Nephron progenitor cell (in vitro differentiated cells): ENCODE measurements around the gene CRYGS.
A peak's percentile ranks its signal among the peaks of the same experiment; 100 is the strongest.
"Not testable (repeated sequence)": the region's sequence is repeated elsewhere in the genome, so short reads cannot be mapped to it uniquely, and the experiment has no call there.

ENCODE experiments used
- DNase-seq: peaks from one replicate; pipeline ENCODE4 v3.0.0; 2021
- H3K27ac Mint-ChIP-seq: 2 replicates; pipeline ENCODE4 v1.8.0; 2021; ENCODE audit warnings: mild to moderate bottlenecking, moderate library complexity, mixed read lengths
- H3K27me3 Mint-ChIP-seq: 2 replicates; pipeline ENCODE4 v1.8.0; 2021; ENCODE audit warnings: mild to moderate bottlenecking, low read depth, mixed read lengths; ENCODE audit not compliant: poor library complexity
- H3K36me3 Mint-ChIP-seq: 2 replicates; pipeline ENCODE4 v1.8.0; 2021; ENCODE audit warnings: low read depth, mixed read lengths
- H3K4me1 Mint-ChIP-seq: 2 replicates; pipeline ENCODE4 v1.8.0; 2021; ENCODE audit warnings: mixed read lengths
- H3K4me3 Mint-ChIP-seq: 2 replicates; pipeline ENCODE4 v1.8.0; 2021; ENCODE audit warnings: mild to moderate bottlenecking, moderate library complexity, mixed read lengths
- H3K9me3 Mint-ChIP-seq: 2 replicates; pipeline ENCODE4 v1.8.0; 2021; ENCODE audit warnings: mild to moderate bottlenecking, moderate library complexity, mixed read lengths
- TF ChIP-seq, protein P1 (sequence below): fragments of 200-600 bp; sonication (generic); IDR thresholded peaks from 2 replicates; pipeline ENCODE4 v1.5.0; 2021; ENCODE audit warnings: antibody characterized with exemption

The CRYGS gene

DNA sequence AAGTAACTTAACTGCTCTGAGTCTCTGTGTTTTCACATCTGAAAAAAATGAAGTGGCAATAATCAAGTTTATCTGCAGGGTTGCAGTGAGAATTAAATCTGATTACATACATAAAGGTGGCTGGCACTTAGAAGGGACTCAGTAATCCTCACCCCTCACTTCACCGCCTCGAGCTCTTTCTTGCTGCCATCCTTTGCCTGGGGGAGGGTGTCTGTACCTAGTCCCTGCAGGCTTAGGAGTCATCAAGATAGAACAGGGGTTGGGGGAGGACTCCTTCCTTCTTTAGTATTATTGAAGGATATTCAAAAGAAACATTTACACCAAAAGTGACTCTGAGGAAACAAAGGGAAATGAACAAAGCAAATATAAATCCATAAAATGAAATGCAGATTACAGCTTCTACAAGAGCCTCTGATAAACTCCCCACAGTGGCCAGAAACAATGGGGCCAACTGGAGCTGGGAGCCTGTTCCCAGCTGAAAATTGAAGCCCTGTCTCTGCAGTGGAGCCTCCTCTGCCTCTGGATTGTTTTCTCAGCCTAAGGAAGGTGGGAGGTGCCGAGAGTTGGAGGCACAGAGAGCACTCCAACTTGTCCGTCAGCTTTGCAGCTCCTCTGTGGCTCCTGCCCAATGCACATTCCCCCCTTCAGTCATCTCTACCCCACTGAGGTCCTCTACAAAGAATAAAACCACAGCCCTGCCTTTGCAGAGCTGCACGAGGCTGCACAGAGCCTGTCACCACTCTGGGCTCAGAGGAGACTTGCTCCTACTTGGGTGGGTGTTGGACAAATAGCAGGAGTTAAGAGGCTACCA lies 41.8 kb downstream of the CRYGS start:
- peaks cover 35% of the 10 kb centered on the region for H3K4me1 Mint-ChIP-seq
- peaks cover 17% of the 10 kb centered on the region for H3K36me3 Mint-ChIP-seq
- peak overlapping the region; percentile 71 for H3K27ac Mint-ChIP-seq
- peaks cover 16% of the 10 kb centered on the region for H3K27me3 Mint-ChIP-seq
- DNase-seq, result no peak
- H3K9me3 Mint-ChIP-seq, result peaks cover 36% of the 10 kb centered on the region
- TF ChIP-seq, protein P1, sequence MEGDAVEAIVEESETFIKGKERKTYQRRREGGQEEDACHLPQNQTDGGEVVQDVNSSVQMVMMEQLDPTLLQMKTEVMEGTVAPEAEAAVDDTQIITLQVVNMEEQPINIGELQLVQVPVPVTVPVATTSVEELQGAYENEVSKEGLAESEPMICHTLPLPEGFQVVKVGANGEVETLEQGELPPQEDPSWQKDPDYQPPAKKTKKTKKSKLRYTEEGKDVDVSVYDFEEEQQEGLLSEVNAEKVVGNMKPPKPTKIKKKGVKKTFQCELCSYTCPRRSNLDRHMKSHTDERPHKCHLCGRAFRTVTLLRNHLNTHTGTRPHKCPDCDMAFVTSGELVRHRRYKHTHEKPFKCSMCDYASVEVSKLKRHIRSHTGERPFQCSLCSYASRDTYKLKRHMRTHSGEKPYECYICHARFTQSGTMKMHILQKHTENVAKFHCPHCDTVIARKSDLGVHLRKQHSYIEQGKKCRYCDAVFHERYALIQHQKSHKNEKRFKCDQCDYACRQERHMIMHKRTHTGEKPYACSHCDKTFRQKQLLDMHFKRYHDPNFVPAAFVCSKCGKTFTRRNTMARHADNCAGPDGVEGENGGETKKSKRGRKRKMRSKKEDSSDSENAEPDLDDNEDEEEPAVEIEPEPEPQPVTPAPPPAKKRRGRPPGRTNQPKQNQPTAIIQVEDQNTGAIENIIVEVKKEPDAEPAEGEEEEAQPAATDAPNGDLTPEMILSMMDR, result no peak
- H3K4me3 Mint-ChIP-seq, result peak overlapping the region; percentile 18

DNA sequence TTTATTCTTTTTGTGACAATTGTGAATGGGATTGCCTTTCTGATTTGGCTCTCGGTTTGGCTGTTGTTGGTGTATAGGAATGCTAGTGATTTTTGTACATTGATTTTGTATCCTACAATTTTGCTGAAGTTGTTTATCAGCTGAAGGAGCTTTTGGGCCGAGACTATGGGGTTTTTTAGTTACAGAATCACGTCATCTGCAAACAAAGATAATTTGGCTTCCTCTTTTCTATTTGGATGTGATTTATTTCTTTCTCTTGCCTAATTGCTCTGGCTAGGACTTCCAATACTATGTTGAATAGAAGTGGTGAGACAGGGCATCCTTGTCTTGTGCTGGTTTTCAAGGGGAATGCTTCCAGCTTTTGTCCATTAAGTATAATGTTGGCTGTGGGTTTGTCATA lies 44.2 kb downstream of the CRYGS start:
- Mint-ChIP-seq H3K36me3 (peaks cover 17% of the 10 kb centered on the region), H3K9me3 (peaks cover 36% of the 10 kb centered on the region), H3K4me1 (peaks cover 42% of the 10 kb centered on the region), H3K27me3 (peaks cover 13% of the 10 kb centered on the region)
- DNase-seq, H3K4me3 Mint-ChIP-seq, H3K27ac Mint-ChIP-seq: not testable (repeated sequence)

DNA sequence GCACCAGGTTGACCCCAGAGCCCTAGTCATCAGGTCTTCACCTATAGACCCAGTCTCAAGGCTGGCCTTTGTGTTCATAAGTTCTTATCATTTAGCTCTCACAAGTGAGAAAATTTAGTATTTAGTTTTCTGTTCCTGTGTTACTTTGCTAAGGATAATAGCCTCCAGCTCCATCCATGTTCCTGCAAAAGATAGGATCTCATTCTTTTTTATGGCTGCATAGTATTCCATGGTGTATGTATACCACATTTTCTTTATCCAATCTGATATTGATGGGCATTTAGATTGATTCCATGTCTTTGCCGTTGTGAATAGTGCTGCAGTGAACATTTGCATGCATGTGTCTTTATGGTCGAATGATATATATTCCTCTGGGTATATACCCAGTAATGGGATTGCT lies 46.2 kb downstream of the CRYGS start:
- peaks cover 17% of the 10 kb centered on the region for H3K36me3 Mint-ChIP-seq
- H3K9me3 Mint-ChIP-seq, result peaks cover 40% of the 10 kb centered on the region
- H3K4me1 Mint-ChIP-seq, result peaks cover 45% of the 10 kb centered on the region
- H3K4me3 Mint-ChIP-seq, H3K27me3 Mint-ChIP-seq, DNase-seq, H3K27ac Mint-ChIP-seq: not testable (repeated sequence)

DNA sequence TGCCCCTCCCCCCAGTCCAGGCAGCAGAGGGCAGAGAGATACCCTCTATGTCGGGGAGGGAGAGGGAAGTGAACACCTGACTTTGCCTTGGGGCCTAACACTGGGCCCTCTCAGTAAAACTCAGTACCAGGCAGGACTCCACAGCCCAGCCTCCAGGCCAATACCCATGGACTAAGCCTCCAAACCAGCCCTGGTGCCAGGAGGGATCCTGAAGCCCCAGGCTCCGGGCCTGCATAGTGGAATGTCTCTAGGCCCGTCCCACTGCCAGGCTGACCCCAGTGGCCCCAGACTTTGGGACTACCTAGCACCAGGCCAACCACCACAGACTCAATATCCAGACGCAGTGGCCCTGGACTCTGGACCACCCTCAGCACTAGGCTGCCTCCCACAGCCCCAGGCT lies 46.6 kb downstream of the CRYGS start:
- Mint-ChIP-seq H3K36me3 (peaks cover 17% of the 10 kb centered on the region), H3K27me3 (peaks cover 7% of the 10 kb centered on the region), H3K27ac (no peak overlapping the region), H3K4me3 (no peak overlapping the region), H3K4me1 (peaks cover 41% of the 10 kb centered on the region), H3K9me3 (peaks cover 40% of the 10 kb centered on the region)
- TF ChIP-seq, protein P1, result no peak
- no peak for DNase-seq

DNA sequence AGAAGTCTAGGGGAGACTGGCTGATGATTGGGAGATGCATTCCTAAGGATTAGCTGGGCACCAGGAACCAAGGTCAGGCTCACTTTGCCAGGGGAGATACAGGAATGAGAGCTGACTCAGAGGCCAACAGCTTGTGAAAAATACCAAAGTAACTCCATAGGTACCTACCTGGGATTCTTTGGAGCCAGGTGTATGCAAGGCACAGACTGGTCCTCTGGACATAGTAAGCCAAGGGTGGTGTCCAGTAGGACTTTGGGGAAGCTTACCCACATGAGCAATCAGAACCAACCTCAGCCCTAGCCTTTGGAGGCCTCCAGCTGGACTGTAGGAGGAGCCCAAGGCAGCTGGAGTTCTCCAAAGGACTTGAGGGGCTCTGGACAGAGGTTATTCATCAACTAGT lies 47.5 kb downstream of the CRYGS start:
- Mint-ChIP-seq H3K9me3 (peaks cover 40% of the 10 kb centered on the region), H3K27ac (no peak overlapping the region), H3K4me3 (no peak overlapping the region), H3K4me1 (peaks cover 38% of the 10 kb centered on the region), H3K27me3 (peaks cover 6% of the 10 kb centered on the region), H3K36me3 (peaks cover 17% of the 10 kb centered on the region)
- TF ChIP-seq, protein P1, result no peak
- DNase-seq, result no peak

DNA sequence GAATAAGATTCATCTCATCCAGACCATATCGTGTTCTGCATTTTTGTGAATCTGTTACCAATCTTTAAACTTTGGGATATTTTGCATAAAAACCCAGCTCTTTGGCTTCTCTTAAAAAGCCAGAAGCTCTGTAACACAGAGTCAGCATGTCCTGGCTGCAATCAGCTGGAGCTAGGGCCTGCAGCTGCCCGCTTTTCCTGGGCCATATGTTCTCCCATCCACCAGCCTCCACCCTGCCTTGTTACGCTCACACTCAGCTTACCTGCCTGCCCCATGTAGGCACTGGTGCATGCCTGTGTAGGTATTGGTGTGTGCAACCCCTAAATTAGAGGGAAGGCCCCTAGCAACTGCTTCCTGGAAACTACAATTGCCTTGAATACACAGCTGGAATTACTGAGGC lies 48.2 kb downstream of the CRYGS start:
- TF ChIP-seq, protein P1, result no peak
- Mint-ChIP-seq H3K4me3 (no peak overlapping the region), H3K36me3 (peaks cover 14% of the 10 kb centered on the region), H3K27ac (peak overlapping the region; percentile 77), H3K27me3 (peaks cover under 1% of the 10 kb centered on the region), H3K4me1 (peaks cover 43% of the 10 kb centered on the region), H3K9me3 (peaks cover 34% of the 10 kb centered on the region)
- no peak for DNase-seq
